Eye (tissue), 1 donor: Measurements from ENCODE around the gene INO80.
"Not testable (repeated sequence)": the region's sequence is repeated elsewhere in the genome, so short reads cannot be mapped to it uniquely, and the experiment has no call there.

Experiments used
- DNase-seq: peaks from one replicate; pipeline ENCODE4 v3.0.0-alpha.2; 2015

The INO80 gene

GRCh38 chr15:41116116-41116961, at the start of gene INO80:
INO80 (minus strand) TSS chr15:41116280; CDS start chr15:41096310, 19,970 bp downstream.
- DNase-seq, result peak; percentile 100

GRCh38 chr15:41161736-41162135, 45.7 kb upstream of the INO80 start:
- DNase-seq, result no peak

GRCh38 chr15:41161336-41161735, 45.3 kb upstream of the INO80 start:
- no peak for DNase-seq

- no peak for DNase-seq
Observed at GRCh38 chr15:41160639-41161315, 44.7 kb upstream of the INO80 start.

- no peak for DNase-seq
Observed at GRCh38 chr15:41154412-41154811, 38.3 kb upstream of the INO80 start.

- no peak for DNase-seq
Observed at GRCh38 chr15:41153733-41154132, 37.7 kb upstream of the INO80 start.

GRCh38 chr15:41151451-41152005, 35.4 kb upstream of the INO80 start:
- DNase-seq, result no peak

- DNase-seq, result no peak
Observed at GRCh38 chr15:41150279-41150678, 34.2 kb upstream of the INO80 start.

GRCh38 chr15:41148065-41148464, 32.0 kb upstream of the INO80 start:
- no peak for DNase-seq

GRCh38 chr15:41139619-41140018, 23.5 kb upstream of the INO80 start:
- DNase-seq, result no peak

GRCh38 chr15:41139112-41139511, 23.0 kb upstream of the INO80 start:
- not testable (repeated sequence) for DNase-seq

- not testable (repeated sequence) for DNase-seq
Observed at GRCh38 chr15:41135580-41135979, 19.5 kb upstream of the INO80 start.

- peak; percentile 3 for DNase-seq
Observed at GRCh38 chr15:41133454-41133853, 17.4 kb upstream of the INO80 start.

- DNase-seq, result not testable (repeated sequence)
Observed at GRCh38 chr15:41132094-41132493, 16.0 kb upstream of the INO80 start.

GRCh38 chr15:41128174-41128902, 12.3 kb upstream of the INO80 start:
- DNase-seq, result no peak

GRCh38 chr15:41125931-41126642, 10.0 kb upstream of the INO80 start:
- DNase-seq, result no peak

- no peak for DNase-seq
Observed at GRCh38 chr15:41125063-41125669, 9.1 kb upstream of the INO80 start.

GRCh38 chr15:41124058-41124457, 8.0 kb upstream of the INO80 start:
- DNase-seq, result no peak

GRCh38 chr15:41122849-41123248, 6.8 kb upstream of the INO80 start:
- DNase-seq, result no peak

GRCh38 chr15:41121951-41122350, 5.9 kb upstream of the INO80 start:
- DNase-seq, result no peak

- no peak for DNase-seq
Observed at GRCh38 chr15:41116962-41117252, 827 bp upstream of the INO80 start.

GRCh38 chr15:41115652-41116115, 396 bp downstream of the INO80 start:
- peak; percentile 81 for DNase-seq
